HepG2 (cell line): ENCODE data around the gene WWP2. TPM values are rescaled to one million over a fixed set of nuclear protein-coding genes. Genes with fewer than 3 reads are reported as not detected.

Experiments used
- HCFC1 ChIP-seq: fragments of 150-350 bp; IDR thresholded peaks from 2 replicates; pipeline ENCODE4 v1.6.1; 2014; ENCODE audit warnings: low read depth, low read length
- HDAC1 ChIP-seq: sonication (generic); formaldehyde crosslinking; IDR thresholded peaks from 2 replicates; pipeline ENCODE4 v1.5.1; 2020; ENCODE audit warnings: mild to moderate bottlenecking, missing genetic modification reagents
- MAF1 ChIP-seq: sonication (generic); formaldehyde crosslinking; IDR thresholded peaks from 2 replicates; pipeline ENCODE4 v1.5.0; 2020; ENCODE audit warnings: missing genetic modification reagents, borderline replicate concordance
- NFIB ChIP-seq: sonication (generic); formaldehyde crosslinking; IDR thresholded peaks from 2 replicates; pipeline ENCODE4 v1.9.0; 2021; ENCODE audit warnings: missing genetic modification reagents, mild to moderate bottlenecking, borderline replicate concordance
- NR2F2 ChIP-seq: IDR thresholded peaks from 2 replicates; pipeline ENCODE4 v1.6.1; 2012; ENCODE audit warnings: low read depth, inconsistent platforms, borderline replicate concordance
- PHF21A ChIP-seq: sonication (generic); formaldehyde crosslinking; IDR thresholded peaks from 2 replicates; pipeline ENCODE4 v1.5.0; 2020; ENCODE audit warnings: mild to moderate bottlenecking, missing genetic modification reagents
- POGZ ChIP-seq: sonication (generic); formaldehyde crosslinking; IDR thresholded peaks from 2 replicates; pipeline ENCODE4 v1.4.0; 2020; ENCODE audit warnings: mild to moderate bottlenecking, missing genetic modification reagents
- TRAFD1 ChIP-seq: sonication (generic); formaldehyde crosslinking; IDR thresholded peaks from 2 replicates; pipeline ENCODE4 v1.5.1; 2020; ENCODE audit warnings: missing genetic modification reagents, mild to moderate bottlenecking, borderline replicate concordance
- ZBTB3 ChIP-seq: sonication (generic); formaldehyde crosslinking; IDR thresholded peaks from 2 replicates; pipeline ENCODE4 v1.4.0; 2020; ENCODE audit warnings: low read depth, mild to moderate bottlenecking, moderate library complexity, missing genetic modification reagents, borderline replicate concordance
- ZKSCAN8 ChIP-seq: IDR thresholded peaks from 2 replicates; pipeline ENCODE4 v1.6.1; 2016; ENCODE audit warnings: borderline replicate concordance, missing genetic modification reagents, missing compliant biosample characterization
- ZNF770 ChIP-seq: sonication (generic); formaldehyde crosslinking; IDR thresholded peaks from 2 replicates; pipeline ENCODE4 v1.5.0; 2020; ENCODE audit warnings: mild to moderate bottlenecking, missing genetic modification reagents
- ZNF777 ChIP-seq: sonication (generic); formaldehyde crosslinking; IDR thresholded peaks from 2 replicates; pipeline ENCODE4 v1.4.0; 2020; ENCODE audit warnings: missing genetic modification reagents
- polyA plus RNA-seq, 8 experiments: library from polyadenylated mRNA; depleted of rRNA in 3 of 8; stranded (reverse) in 7 of 8; unstranded in 1 of 8; fragments of >200 nt; fragmentation: Illumina TruSeq in 4 of 8; extraction: Trizol in 4 of 8; gene quantifications; 2 replicates each; pipeline versions ENCODE4 v1.2.1 to v1.2.3, GENCODE V29; 2011 to 2016; ENCODE audit warnings: low read depth in 4 of 8, missing spikeins in 1 of 8, mixed read lengths in 1 of 8; ENCODE audit not compliant: insufficient read depth in 1 of 8
- total RNA-seq, 5 experiments: library from RNA; depleted of rRNA; stranded (reverse); fragments of >200 nt; fragmentation: Illumina TruSeq; extraction: Trizol; gene quantifications; 2 replicates each; pipeline ENCODE4 v1.2.3, GENCODE V29; 2016; ENCODE audit warnings: low read depth in 1 of 5
- TF ChIP-seq, protein P1 (sequence below), 2 experiments: sonication (generic) in 1 of 2; formaldehyde crosslinking in 1 of 2; IDR thresholded peaks; 2 replicates each; pipeline versions ENCODE4 v1.4.0 to v1.6.1; 2016 to 2020; ENCODE audit warnings: borderline replicate concordance in 1 of 2, low read depth in 1 of 2, mild to moderate bottlenecking in 1 of 2, missing genetic modification reagents in 1 of 2
- TF ChIP-seq, protein P2 (sequence below): sonication (generic); formaldehyde crosslinking; IDR thresholded peaks from 2 replicates; pipeline ENCODE4 v1.4.0; 2020; ENCODE audit warnings: mild to moderate bottlenecking, missing genetic modification reagents
- TF ChIP-seq, protein P3 (sequence below): IDR thresholded peaks from 2 replicates; pipeline ENCODE4 v1.4.0; 2020; ENCODE audit warnings: mild to moderate bottlenecking, missing genetic modification reagents

WWP2 gene
- total and polyA plus RNA-seq, 2 of the 13 experiments (the other 11 are each of a cell fraction or from before 2014, with no cell fraction given) = 11.4 to 28.2 TPM

DNA sequence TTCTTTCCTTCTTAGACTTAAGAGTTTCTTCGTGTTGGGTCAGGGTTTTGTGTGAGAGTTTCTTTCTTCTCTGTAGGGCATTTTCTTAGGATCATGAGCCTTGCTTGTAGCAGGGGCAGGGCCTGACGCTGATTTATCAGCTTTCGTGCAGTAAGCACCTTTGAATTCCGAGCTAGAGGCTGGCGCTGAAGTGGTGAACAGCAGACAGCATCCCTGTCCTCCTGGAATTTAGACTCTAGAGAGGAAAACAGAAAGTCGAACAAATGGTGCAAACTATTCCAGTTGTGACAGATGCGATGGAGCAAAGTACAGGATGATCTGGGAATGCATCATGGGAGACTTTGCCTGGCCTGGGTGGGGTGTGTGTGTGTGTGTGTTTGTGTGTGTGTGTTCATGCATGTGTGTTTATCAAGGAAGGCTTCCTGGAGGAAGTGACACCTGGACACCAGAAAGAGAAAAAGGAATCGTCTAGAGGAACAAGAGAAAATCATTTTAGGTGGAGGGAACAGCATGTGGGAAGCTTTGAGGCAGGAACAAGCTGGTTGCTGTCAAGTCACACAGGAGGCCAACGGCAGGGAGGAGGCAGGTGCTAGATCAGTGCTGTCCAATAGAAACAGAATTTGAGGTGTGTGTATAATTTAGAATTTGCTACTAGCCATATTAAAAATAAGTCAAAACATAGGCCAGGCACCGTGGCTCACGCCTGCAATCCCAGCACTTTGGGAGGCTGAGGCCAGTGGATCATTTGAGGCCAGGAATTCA, 60.2 kb downstream of the WWP2 start (continued):
- TF ChIP-seq, protein P1, sequence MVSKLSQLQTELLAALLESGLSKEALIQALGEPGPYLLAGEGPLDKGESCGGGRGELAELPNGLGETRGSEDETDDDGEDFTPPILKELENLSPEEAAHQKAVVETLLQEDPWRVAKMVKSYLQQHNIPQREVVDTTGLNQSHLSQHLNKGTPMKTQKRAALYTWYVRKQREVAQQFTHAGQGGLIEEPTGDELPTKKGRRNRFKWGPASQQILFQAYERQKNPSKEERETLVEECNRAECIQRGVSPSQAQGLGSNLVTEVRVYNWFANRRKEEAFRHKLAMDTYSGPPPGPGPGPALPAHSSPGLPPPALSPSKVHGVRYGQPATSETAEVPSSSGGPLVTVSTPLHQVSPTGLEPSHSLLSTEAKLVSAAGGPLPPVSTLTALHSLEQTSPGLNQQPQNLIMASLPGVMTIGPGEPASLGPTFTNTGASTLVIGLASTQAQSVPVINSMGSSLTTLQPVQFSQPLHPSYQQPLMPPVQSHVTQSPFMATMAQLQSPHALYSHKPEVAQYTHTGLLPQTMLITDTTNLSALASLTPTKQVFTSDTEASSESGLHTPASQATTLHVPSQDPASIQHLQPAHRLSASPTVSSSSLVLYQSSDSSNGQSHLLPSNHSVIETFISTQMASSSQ (IDR thresholded peaks at IDR 0.05; ENCODE audit: low read depth) = peak; percentile 65
- TF ChIP-seq, protein P1 (CRISPR knock-in tag; IDR thresholded peaks at IDR 0.05; ENCODE audit: borderline replicate concordance) = peak; percentile 17; the same call in 1 of the 2 replicates
- TF ChIP-seq ZNF777 (CRISPR knock-in tag) = no peak
- TF ChIP-seq HDAC1 (CRISPR knock-in tag) = peak; percentile 93
- no peak for TF ChIP-seq TRAFD1 (CRISPR knock-in tag)
- TF ChIP-seq ZKSCAN8 = peak; percentile 73; the same call in 1 of the 2 replicates
- no peak; the same call in 1 of the 2 replicates for TF ChIP-seq HCFC1
- TF ChIP-seq POGZ (CRISPR knock-in tag) = peak; percentile 94
- peak; percentile 64 for TF ChIP-seq ZNF770 (CRISPR knock-in tag)
- TF ChIP-seq NR2F2 = peak; percentile 73; the same call in 1 of the 2 replicates
- TF ChIP-seq, protein P2, sequence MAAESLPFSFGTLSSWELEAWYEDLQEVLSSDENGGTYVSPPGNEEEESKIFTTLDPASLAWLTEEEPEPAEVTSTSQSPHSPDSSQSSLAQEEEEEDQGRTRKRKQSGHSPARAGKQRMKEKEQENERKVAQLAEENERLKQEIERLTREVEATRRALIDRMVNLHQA (CRISPR knock-in tag) = peak; percentile 22; the same call in 1 of the 2 replicates
- peak; percentile 76; the same call in 1 of the 2 replicates for TF ChIP-seq ZBTB3 (CRISPR knock-in tag)
- TF ChIP-seq, protein P3, sequence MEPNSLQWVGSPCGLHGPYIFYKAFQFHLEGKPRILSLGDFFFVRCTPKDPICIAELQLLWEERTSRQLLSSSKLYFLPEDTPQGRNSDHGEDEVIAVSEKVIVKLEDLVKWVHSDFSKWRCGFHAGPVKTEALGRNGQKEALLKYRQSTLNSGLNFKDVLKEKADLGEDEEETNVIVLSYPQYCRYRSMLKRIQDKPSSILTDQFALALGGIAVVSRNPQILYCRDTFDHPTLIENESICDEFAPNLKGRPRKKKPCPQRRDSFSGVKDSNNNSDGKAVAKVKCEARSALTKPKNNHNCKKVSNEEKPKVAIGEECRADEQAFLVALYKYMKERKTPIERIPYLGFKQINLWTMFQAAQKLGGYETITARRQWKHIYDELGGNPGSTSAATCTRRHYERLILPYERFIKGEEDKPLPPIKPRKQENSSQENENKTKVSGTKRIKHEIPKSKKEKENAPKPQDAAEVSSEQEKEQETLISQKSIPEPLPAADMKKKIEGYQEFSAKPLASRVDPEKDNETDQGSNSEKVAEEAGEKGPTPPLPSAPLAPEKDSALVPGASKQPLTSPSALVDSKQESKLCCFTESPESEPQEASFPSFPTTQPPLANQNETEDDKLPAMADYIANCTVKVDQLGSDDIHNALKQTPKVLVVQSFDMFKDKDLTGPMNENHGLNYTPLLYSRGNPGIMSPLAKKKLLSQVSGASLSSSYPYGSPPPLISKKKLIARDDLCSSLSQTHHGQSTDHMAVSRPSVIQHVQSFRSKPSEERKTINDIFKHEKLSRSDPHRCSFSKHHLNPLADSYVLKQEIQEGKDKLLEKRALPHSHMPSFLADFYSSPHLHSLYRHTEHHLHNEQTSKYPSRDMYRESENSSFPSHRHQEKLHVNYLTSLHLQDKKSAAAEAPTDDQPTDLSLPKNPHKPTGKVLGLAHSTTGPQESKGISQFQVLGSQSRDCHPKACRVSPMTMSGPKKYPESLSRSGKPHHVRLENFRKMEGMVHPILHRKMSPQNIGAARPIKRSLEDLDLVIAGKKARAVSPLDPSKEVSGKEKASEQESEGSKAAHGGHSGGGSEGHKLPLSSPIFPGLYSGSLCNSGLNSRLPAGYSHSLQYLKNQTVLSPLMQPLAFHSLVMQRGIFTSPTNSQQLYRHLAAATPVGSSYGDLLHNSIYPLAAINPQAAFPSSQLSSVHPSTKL (CRISPR knock-in tag) = peak; percentile 89
- TF ChIP-seq NFIB (CRISPR knock-in tag) = no peak
- no peak for TF ChIP-seq MAF1 (CRISPR knock-in tag)
- TF ChIP-seq PHF21A (CRISPR knock-in tag) = peak; percentile 95
